K562 (cell line): ENCODE results near the gene AGPAT4. TPM values are rescaled to one million over a fixed set of nuclear protein-coding genes. Genes with fewer than 3 reads are reported as not detected.
A peak's percentile ranks its signal among the peaks of the same experiment; 100 is the strongest.

Source experiments
- ATAC-seq: fragments of 200-7000 bp; cut with Tn5 transposase; 3 replicates; pipeline ENCODE4 v1.9.1; 2020; ENCODE audit warnings: moderate library complexity
- BruUV-seq: library from RNA; stranded (reverse); fragments of 400-500 nt; replicated peaks from 2 replicates; lab custom pipeline; 2021; lab: Mats Ljungman, UMichigan
- CTCF ChIA-PET: fragments of 300-600 bp; formaldehyde crosslinking; extraction: SDS; loops from one replicate; lab custom pipeline; 2021; ENCODE audit warnings: low intra/inter-chr PET ratio; lab: Yijun Ruan, JAX
- POLR2A ChIA-PET: fragments of 300-600, 350-650 bp; sonication (Branson Sonifier 250); formaldehyde crosslinking; extraction: SDS; loops from one replicate; lab custom pipeline; 2021; ENCODE audit warnings: antibody characterized with exemption, inconsistent platforms; lab: Yijun Ruan, JAX
- DNase-seq, 4 experiments: peaks; one replicate each; pipeline versions ENCODE4 v3.0.0 to v3.0.0-alpha.2; 2011 to 2018; ENCODE audit warnings: low spot score in 3 of 4, mixed read lengths in 3 of 4; ENCODE audit errors: extremely low read depth in 1 of 4
- FAIRE-seq: peaks from 2 replicates; lab custom pipeline; 2011; peaks lifted over from hg19 to GRCh38; lab: Jason Lieb, UNC
- H2AFZ ChIP-seq: 2 replicates; pipeline ENCODE4 v1.6.0; 2011; ENCODE audit warnings: low read depth, low read length, control low read depth, inconsistent platforms
- H3K27ac ChIP-seq: fragments of 200-600 bp; 3 replicates; pipeline ENCODE4 v1.8.0; 2011; ENCODE audit warnings: low read depth, mild to moderate bottlenecking, control low read depth, inconsistent platforms, low read length, moderate library complexity, mixed read lengths; ENCODE audit errors: extremely low read depth
- H3K27me3 ChIP-seq, 2 experiments: fragments of 300-600 bp in 1 of 2; 2 replicates in 1 of 2; 3 replicates in 1 of 2; pipeline versions ENCODE4 v1.6.0 to v1.8.0; 2011; ENCODE audit warnings: inconsistent platforms in 2 of 2, low read length in 2 of 2, mild to moderate bottlenecking in 1 of 2, mixed read lengths in 1 of 2, moderate library complexity in 1 of 2; ENCODE audit not compliant: control insufficient read depth in 2 of 2, insufficient read depth in 2 of 2
- H3K36me3 ChIP-seq: fragments of 300-600 bp; 3 replicates; pipeline ENCODE4 v1.8.0; 2011; ENCODE audit warnings: mild to moderate bottlenecking, low read length, inconsistent platforms; ENCODE audit not compliant: control insufficient read depth, insufficient read depth
- H3K4me1 ChIP-seq, 2 experiments: fragments of 200-600 bp in 1 of 2; replicated peaks in 1 of 2; 2 replicates in 1 of 2; 3 replicates in 1 of 2; pipeline versions ENCODE4 v1.5.1 to v1.8.0; 2011; ENCODE audit warnings: inconsistent platforms in 2 of 2, low read length in 2 of 2, mild to moderate bottlenecking in 1 of 2, mixed read lengths in 1 of 2, moderate library complexity in 1 of 2; ENCODE audit not compliant: control insufficient read depth in 2 of 2, insufficient read depth in 2 of 2
- H3K4me2 ChIP-seq: 2 replicates; pipeline ENCODE4 v1.6.1; 2011; ENCODE audit warnings: low read length, control low read depth, inconsistent platforms, mixed read lengths; ENCODE audit not compliant: insufficient read depth
- H3K4me3 ChIP-seq: fragments of 200-600 bp; sonication (generic), shearing (Covaris generic); 2 replicates; pipeline ENCODE4 v1.5.1; 2016; ENCODE audit warnings: control low read depth, inconsistent platforms
- H3K79me2 ChIP-seq: fragments of 200-600 bp; 3 replicates; pipeline ENCODE4 v1.8.0; 2011; ENCODE audit warnings: low read length, inconsistent platforms; ENCODE audit not compliant: control insufficient read depth, insufficient read depth
- H3K9ac ChIP-seq, 2 experiments: 2 replicates each; pipeline versions ENCODE4 v1.6.0 to v1.6.1; 2011; ENCODE audit warnings: low read depth in 2 of 2, low read length in 2 of 2, control low read depth in 1 of 2, inconsistent platforms in 1 of 2, mild to moderate bottlenecking in 1 of 2, mixed read lengths in 1 of 2; ENCODE audit not compliant: insufficient read depth in 1 of 2
- H3K9me1 ChIP-seq: one replicate; pipeline ENCODE4 v1.6.0; 2011; ENCODE audit warnings: inconsistent platforms, mild to moderate bottlenecking, low read length, moderate library complexity; ENCODE audit not compliant: control insufficient read depth, insufficient read depth
- H3K9me3 ChIP-seq: replicated peaks from 2 replicates; pipeline ENCODE4 v1.5.1; 2011; ENCODE audit warnings: low read depth, low read length, inconsistent platforms; ENCODE audit not compliant: control insufficient read depth, insufficient read depth
- H4K20me1 ChIP-seq: replicated peaks from 2 replicates; pipeline ENCODE4 v1.6.1; 2011; ENCODE audit warnings: low read length, inconsistent platforms, mixed read lengths; ENCODE audit not compliant: control insufficient read depth, insufficient read depth
- FOXP1 ChIP-seq: sonication (generic); formaldehyde crosslinking; IDR thresholded peaks from 2 replicates; pipeline ENCODE4 v1.8.0; 2022; ENCODE audit warnings: mild to moderate bottlenecking, missing genetic modification reagents
- MYBL2 ChIP-seq, 2 experiments: fragments of 450-650 bp in 1 of 2; sonication (generic) in 1 of 2; formaldehyde crosslinking in 1 of 2; IDR thresholded peaks; 2 replicates each; pipeline versions ENCODE4 v1.6.1 to v1.8.1; 2017 to 2022; ENCODE audit warnings: borderline replicate concordance in 1 of 2, inconsistent platforms in 1 of 2, low read depth in 1 of 2, mild to moderate bottlenecking in 1 of 2, missing genetic modification reagents in 1 of 2, moderate library complexity in 1 of 2
- NR4A1 ChIP-seq, 2 experiments: fragments of 250-450 bp in 1 of 2; fragments of 450-650 bp in 1 of 2; sonication (Bioruptor Pico) in 1 of 2; IDR thresholded peaks; 2 replicates each; pipeline versions ENCODE4 v1.4.0 to v1.6.1; 2016 to 2020; ENCODE audit warnings: mild to moderate bottlenecking in 2 of 2, missing compliant biosample characterization in 1 of 2, missing genetic modification characterization in 1 of 2, moderate library complexity in 1 of 2
- PTBP1 ChIP-seq: fragments of 200-400 bp; formaldehyde crosslinking; IDR thresholded peaks from 2 replicates; pipeline ENCODE4 v1.6.1; 2017; ENCODE audit warnings: low read depth, low read length
- TRIM28 ChIP-seq: fragments of 450-650 bp; IDR thresholded peaks from 2 replicates; pipeline ENCODE4 v1.6.1; 2017
- ZNF224 ChIP-seq: sonication (generic); formaldehyde crosslinking; IDR thresholded peaks from 2 replicates; pipeline ENCODE4 v1.8.0; 2022; ENCODE audit warnings: mild to moderate bottlenecking, missing genetic modification reagents
- ZNF23 ChIP-seq: fragments of 250-450 bp; sonication (Bioruptor Pico); IDR thresholded peaks from 2 replicates; pipeline ENCODE4 v1.4.0; 2020; ENCODE audit warnings: mild to moderate bottlenecking
- ZNF436 ChIP-seq: fragments of 250-450, 450-650 bp; sonication (Bioruptor Pico); formaldehyde crosslinking; IDR thresholded peaks from 2 replicates; pipeline ENCODE4 v1.7.0; 2020; ENCODE audit warnings: mild to moderate bottlenecking
- WGBS: fragments of 100-300 bp; shearing (Covaris generic); methylation state at CpG from one replicate; pipeline ENCODE4 v1.1.6; 2016; ENCODE audit warnings: low coverage, mixed read lengths; ENCODE audit not compliant: insufficient coverage; ENCODE audit errors: missing lambda C conversion rate; 5-methylcytosine and 5-hydroxymethylcytosine counted together
- in situ Hi-C: fragments of 300-500 bp; cut with MboI; formaldehyde crosslinking; loops from 4 replicates; pipeline ENCODE4 v1.15.0; 2018; ENCODE audit warnings: inconsistent platforms, mixed read lengths
- intact Hi-C: fragments of 100-400 bp; cut with micrococcal nuclease; formaldehyde crosslinking; loops from 2 replicates; pipeline ENCODE4 v1.14.2; 2022
- polyA plus RNA-seq, 8 experiments: library from polyadenylated mRNA; depleted of rRNA in 4 of 8; stranded (reverse) in 5 of 8; unstranded in 3 of 8; fragments of >200 nt; fragmentation: Nextera tagmentation in 2 of 8; fragmentation: Illumina TruSeq in 1 of 8; extraction: Ambion mirVana in 2 of 8; extraction: Trizol in 1 of 8; gene quantifications; 2 replicates each; pipeline versions ENCODE4 v1.2.1 to v1.2.3, GENCODE V29; 2011 to 2014; ENCODE audit warnings: inconsistent platforms in 1 of 8, missing spikeins in 1 of 8
- total RNA-seq, 7 experiments: library from RNA; depleted of rRNA in 6 of 7; stranded (reverse); fragments of >200 nt in 6 of 7; fragmentation: Illumina TruSeq in 2 of 7; extraction: Trizol in 2 of 7; gene quantifications; 2 replicates each; pipeline versions ENCODE4 v1.2.1 to v1.2.3, GENCODE V29; 2011 to 2021; ENCODE audit warnings: low replicate concordance in 1 of 7
- TF ChIP-seq, protein P1 (sequence below): fragments of 250-450 bp; sonication (Bioruptor Pico); IDR thresholded peaks from 2 replicates; pipeline ENCODE4 v1.4.0; 2020; ENCODE audit warnings: mild to moderate bottlenecking, moderate library complexity
- TF ChIP-seq, protein P2 (sequence below): fragments of 450-650 bp; formaldehyde crosslinking; IDR thresholded peaks from 2 replicates; pipeline ENCODE4 v1.4.0; 2022; ENCODE audit warnings: missing genetic modification characterization
- TF ChIP-seq, protein P3 (sequence below): sonication (generic); formaldehyde crosslinking; IDR thresholded peaks from 2 replicates; pipeline ENCODE4 v1.8.0; 2022; ENCODE audit warnings: missing genetic modification reagents, mild to moderate bottlenecking, moderate library complexity, borderline replicate concordance

AGPAT4 gene
- total and polyA plus RNA-seq, 9 of the 15 experiments (the other 6 are each of a cell fraction or from before 2014, with no cell fraction given) = 2.2 to 15.0 (median 5.7) TPM

DNA sequence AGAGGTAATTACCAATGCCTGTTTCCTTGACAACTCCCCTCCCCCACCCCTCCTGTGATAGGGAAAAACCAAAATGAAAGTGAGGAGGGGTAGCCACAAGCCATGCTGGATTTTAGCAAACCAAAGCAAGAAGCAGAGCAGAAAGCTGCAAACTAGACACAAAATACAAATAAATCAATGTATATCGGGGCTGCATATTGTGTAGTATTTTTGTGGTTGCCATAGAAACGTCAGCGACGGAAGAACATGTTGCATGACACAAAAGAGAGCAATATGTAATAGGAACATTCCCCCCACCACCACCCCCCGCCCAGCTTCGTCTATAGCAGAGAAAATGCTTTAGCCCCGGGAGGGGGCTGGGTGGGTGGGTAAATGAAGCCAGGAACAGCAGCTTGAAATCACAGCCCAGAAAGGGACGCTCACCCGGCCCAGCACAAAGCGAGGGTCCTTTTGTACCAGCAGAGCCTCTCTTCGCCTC lies 548 bp downstream of the AGPAT4 start (continued):
- TF ChIP-seq, protein P1, sequence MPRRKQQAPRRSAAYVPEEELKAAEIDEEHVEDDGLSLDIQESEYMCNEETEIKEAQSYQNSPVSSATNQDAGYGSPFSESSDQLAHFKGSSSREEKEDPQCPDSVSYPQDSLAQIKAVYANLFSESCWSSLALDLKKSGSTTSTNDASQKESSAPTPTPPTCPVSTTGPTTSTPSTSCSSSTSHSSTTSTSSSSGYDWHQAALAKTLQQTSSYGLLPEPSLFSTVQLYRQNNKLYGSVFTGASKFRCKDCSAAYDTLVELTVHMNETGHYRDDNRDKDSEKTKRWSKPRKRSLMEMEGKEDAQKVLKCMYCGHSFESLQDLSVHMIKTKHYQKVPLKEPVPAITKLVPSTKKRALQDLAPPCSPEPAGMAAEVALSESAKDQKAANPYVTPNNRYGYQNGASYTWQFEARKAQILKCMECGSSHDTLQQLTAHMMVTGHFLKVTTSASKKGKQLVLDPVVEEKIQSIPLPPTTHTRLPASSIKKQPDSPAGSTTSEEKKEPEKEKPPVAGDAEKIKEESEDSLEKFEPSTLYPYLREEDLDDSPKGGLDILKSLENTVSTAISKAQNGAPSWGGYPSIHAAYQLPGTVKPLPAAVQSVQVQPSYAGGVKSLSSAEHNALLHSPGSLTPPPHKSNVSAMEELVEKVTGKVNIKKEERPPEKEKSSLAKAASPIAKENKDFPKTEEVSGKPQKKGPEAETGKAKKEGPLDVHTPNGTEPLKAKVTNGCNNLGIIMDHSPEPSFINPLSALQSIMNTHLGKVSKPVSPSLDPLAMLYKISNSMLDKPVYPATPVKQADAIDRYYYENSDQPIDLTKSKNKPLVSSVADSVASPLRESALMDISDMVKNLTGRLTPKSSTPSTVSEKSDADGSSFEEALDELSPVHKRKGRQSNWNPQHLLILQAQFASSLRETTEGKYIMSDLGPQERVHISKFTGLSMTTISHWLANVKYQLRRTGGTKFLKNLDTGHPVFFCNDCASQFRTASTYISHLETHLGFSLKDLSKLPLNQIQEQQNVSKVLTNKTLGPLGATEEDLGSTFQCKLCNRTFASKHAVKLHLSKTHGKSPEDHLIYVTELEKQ (CRISPR knock-in tag) = no peak
- no peak for TF ChIP-seq TRIM28

DNA sequence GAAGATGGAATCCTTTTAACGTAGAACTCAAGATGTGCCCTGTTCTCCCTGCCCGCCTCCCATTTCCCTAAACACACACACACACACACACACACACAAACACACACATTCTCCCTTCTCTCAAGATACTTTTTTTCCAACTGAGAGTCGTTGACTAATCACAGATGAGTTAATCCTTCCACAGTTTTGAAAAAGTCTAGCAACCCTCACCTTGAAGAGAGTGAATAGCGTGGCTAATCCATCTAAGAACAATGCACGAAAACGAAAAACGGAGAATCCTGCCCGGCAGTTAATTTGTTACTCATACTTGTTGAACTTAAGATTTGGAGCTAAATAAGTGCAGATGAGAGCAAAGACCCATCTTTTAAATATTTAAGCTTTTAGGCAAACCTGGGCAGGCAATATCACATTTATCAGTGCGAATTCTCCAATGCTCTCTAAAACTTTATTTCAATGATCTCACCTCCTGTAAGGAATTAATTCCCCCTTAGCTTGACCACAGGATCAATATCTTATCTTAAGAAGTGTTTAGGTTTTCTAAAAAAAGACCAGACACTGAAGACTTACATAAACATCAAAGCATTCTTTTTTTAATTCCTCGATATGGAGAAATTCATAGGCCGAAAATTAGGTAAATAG lies 1.1 kb downstream of the AGPAT4 start:
- intact Hi-C loops = loop anchor here (1.0 to 10.0 kb wide), 4 partner anchors 17 to 478 kb away; no protein-coding TSS in a partner anchor
- Histone ChIP-seq H3K4me3 (peak overlapping the region; percentile 58), H3K4me1 (peaks cover 4 to 37% of the 10 kb centered on the region in 2 experiments), H3K4me2 (peak overlapping the region; percentile 93), H3K27ac (peak overlapping the region; percentile 40; the same call in 2 of the 3 replicates), H2AFZ (peak overlapping the region; percentile 18; the same call in 1 of the 2 replicates), H3K79me2 (peaks cover 21% of the 10 kb centered on the region), H3K9ac (peak overlapping the region in 1 of 2 experiments; percentile 57; a peak in 2 of 4 replicates), H3K9me3 (no peaks in the 10 kb centered on the region), H3K27me3 (no peaks in the 10 kb centered on the region), H3K36me3 (no peaks in the 10 kb centered on the region), H3K9me1 (no peaks in the 10 kb centered on the region), H4K20me1 (no peaks in the 10 kb centered on the region)
- ATAC-seq (no peak), DNase-seq (no peak), FAIRE-seq (no peak)
- WGBS = 28% methylated on average over 11 of the region's 11 CpGs
- ChIA-PET CTCF (no interaction called here), POLR2A (interaction anchor here (0.7 to 2.9 kb wide), 5 partner anchors 11 to 171 kb away, joined by 3 to 23 read pairs (median 3); no protein-coding TSS in a partner anchor)
- BruUV-seq = TSS peak; percentile 50
- in situ Hi-C loops = no loop called here
- TF ChIP-seq ZNF436 (CRISPR knock-in tag) (no peak), ZNF23 (CRISPR knock-in tag) (no peak), PTBP1 (no peak), ZNF224 (CRISPR knock-in tag) (no peak), MYBL2 (IDR thresholded peaks at IDR 0.05; ENCODE audit: low read depth) (no peak), MYBL2 (CRISPR knock-in tag; IDR thresholded peaks at IDR 0.05; ENCODE audit: borderline replicate concordance) (no peak), NR4A1 (CRISPR knock-in tag; IDR thresholded peaks at IDR 0.05) (no peak), NR4A1 (tag; IDR thresholded peaks at IDR 0.05) (no peak), FOXP1 (CRISPR knock-in tag) (no peak)
- TF ChIP-seq, protein P2, sequence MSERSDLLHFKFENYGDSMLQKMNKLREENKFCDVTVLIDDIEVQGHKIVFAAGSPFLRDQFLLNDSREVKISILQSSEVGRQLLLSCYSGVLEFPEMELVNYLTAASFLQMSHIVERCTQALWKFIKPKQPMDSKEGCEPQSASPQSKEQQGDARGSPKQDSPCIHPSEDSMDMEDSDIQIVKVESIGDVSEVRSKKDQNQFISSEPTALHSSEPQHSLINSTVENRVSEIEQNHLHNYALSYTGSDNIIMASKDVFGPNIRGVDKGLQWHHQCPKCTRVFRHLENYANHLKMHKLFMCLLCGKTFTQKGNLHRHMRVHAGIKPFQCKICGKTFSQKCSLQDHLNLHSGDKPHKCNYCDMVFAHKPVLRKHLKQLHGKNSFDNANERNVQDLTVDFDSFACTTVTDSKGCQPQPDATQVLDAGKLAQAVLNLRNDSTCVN (CRISPR knock-in tag) = peak; percentile 79; the same call in 1 of the 2 replicates
- TF ChIP-seq, protein P3, sequence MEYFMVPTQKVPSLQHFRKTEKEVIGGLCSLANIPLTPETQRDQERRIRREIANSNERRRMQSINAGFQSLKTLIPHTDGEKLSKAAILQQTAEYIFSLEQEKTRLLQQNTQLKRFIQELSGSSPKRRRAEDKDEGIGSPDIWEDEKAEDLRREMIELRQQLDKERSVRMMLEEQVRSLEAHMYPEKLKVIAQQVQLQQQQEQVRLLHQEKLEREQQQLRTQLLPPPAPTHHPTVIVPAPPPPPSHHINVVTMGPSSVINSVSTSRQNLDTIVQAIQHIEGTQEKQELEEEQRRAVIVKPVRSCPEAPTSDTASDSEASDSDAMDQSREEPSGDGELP (CRISPR knock-in tag) = no peak
